T-cell (primary cell): ENCODE results near the gene C1orf105. TPM values are rescaled to one million over a fixed set of nuclear protein-coding genes. Genes with fewer than 3 reads are reported as not detected.
A peak's percentile ranks its signal among the peaks of the same experiment; 100 is the strongest.

Experiments used
- ATAC-seq, 4 experiments: fragments of 200-7000 bp in 3 of 4; fragments of 150-1000 bp in 1 of 4; cut with Tn5 transposase; replicated peaks in 1 of 4; 1 replicate in 3 of 4; 2 replicates in 1 of 4; pipeline ENCODE4 v1.10.0; 2021; ENCODE audit warnings: moderate library complexity in 3 of 4, mild to moderate bottlenecking in 2 of 4, moderate number of reproducible peaks in 1 of 4
- CTCF ChIA-PET, 2 donors: fragments of 300-600 bp; sonication (Branson Sonifier 250); formaldehyde crosslinking; loops; one replicate each; lab custom pipeline; 2022; ENCODE audit warnings: antibody characterized with exemption in 2 of 2; lab: Charles Lee
- POLR2A ChIA-PET, 2 donors: fragments of 300-600 bp; sonication (Branson Sonifier 250); formaldehyde crosslinking; loops; one replicate each; lab custom pipeline; 2022; ENCODE audit warnings: antibody characterized with exemption in 2 of 2; lab: Charles Lee
- DNase-seq, 35 experiments: peaks; one replicate each; pipeline versions ENCODE4 v3.0.0 to v3.0.0-alpha.2; 2013 to 2023
- H3K27ac ChIP-seq: one replicate; pipeline ENCODE4 v1.5.1; 2013; ENCODE audit warnings: low read length
- H3K27me3 ChIP-seq, 2 experiments: replicated peaks in 1 of 2; 1 replicate in 1 of 2; 2 replicates in 1 of 2; pipeline versions ENCODE4 v1.6.1 to v1.7.0; 2013; ENCODE audit warnings: low read length in 1 of 2, mixed read lengths in 1 of 2; ENCODE audit not compliant: control insufficient read depth in 2 of 2, insufficient read depth in 2 of 2; ENCODE audit errors: extremely low read depth in 1 of 2
- H3K36me3 ChIP-seq, 2 donors: 1 replicate in 1 of 2; 2 replicates in 1 of 2; pipeline versions ENCODE4 v1.6.1 to v1.7.0; 2013; ENCODE audit warnings: low read length in 1 of 2; ENCODE audit not compliant: control insufficient read depth in 2 of 2, insufficient read depth in 1 of 2; ENCODE audit errors: extremely low read depth in 1 of 2
- H3K4me1 ChIP-seq, 2 experiments: 1 replicate in 1 of 2; 2 replicates in 1 of 2; pipeline versions ENCODE4 v1.6.1 to v1.7.0; 2013; ENCODE audit warnings: low read length in 2 of 2, mixed read lengths in 1 of 2; ENCODE audit not compliant: insufficient read depth in 2 of 2, control insufficient read depth in 1 of 2; ENCODE audit errors: extremely low read depth in 1 of 2
- H3K4me3 ChIP-seq, 2 donors: 1 replicate in 1 of 2; 2 replicates in 1 of 2; pipeline versions ENCODE4 v1.5.1 to v1.7.0; 2013; ENCODE audit warnings: mild to moderate bottlenecking in 2 of 2, low read length in 1 of 2, moderate library complexity in 1 of 2; ENCODE audit not compliant: control insufficient read depth in 1 of 2; ENCODE audit errors: extremely low read depth in 1 of 2
- H3K9me3 ChIP-seq: 2 replicates; pipeline ENCODE4 v1.7.0; 2013
- H3K27ac Mint-ChIP-seq, 2 donors: one replicate each; pipeline ENCODE4 v1.8.0; 2020 to 2021; ENCODE audit warnings: mild to moderate bottlenecking in 2 of 2, mixed read lengths in 2 of 2
- H3K27me3 Mint-ChIP-seq, 2 donors: one replicate each; pipeline ENCODE4 v1.8.0; 2021 to 2022; ENCODE audit warnings: mixed read lengths in 2 of 2
- H3K36me3 Mint-ChIP-seq: one replicate; pipeline ENCODE4 v1.8.0; 2021; ENCODE audit warnings: mixed read lengths
- H3K4me1 Mint-ChIP-seq, 3 donors: one replicate each; pipeline ENCODE4 v1.8.0; 2020 to 2022; ENCODE audit warnings: mixed read lengths in 3 of 3, mild to moderate bottlenecking in 1 of 3
- H3K4me3 Mint-ChIP-seq, 3 donors: one replicate each; pipeline ENCODE4 v1.8.0; 2020 to 2022; ENCODE audit warnings: mild to moderate bottlenecking in 3 of 3, mixed read lengths in 3 of 3, moderate library complexity in 3 of 3
- H3K9me3 Mint-ChIP-seq, 3 donors: one replicate each; pipeline ENCODE4 v1.8.0; 2020 to 2022; ENCODE audit warnings: mixed read lengths in 3 of 3
- WGBS: methylation state at CpG from one replicate; pipeline ENCODE4 v1.1.5; 2013; ENCODE audit warnings: missing lambda C conversion rate; ENCODE audit not compliant: insufficient coverage; 5-methylcytosine and 5-hydroxymethylcytosine counted together
- total RNA-seq, 35 experiments: library from RNA in 6 of 35; stranded (reverse) in 6 of 35; fragments of 120-200 nt in 1 of 35; gene quantifications; one replicate each; pipeline versions ENCODE4 v1.2.1 to v1.2.4 and lab custom pipeline; 2013 to 2026

C1orf105 gene
- total RNA-seq, 5 donors from 2014 or later (not counting 1 experiment from before 2014, with no cell fraction given): not detected

- DNase-seq (no peak), ATAC-seq (no peak)
- Mint-ChIP-seq H3K4me1 (peaks cover 7 to 16% (median 14%) of the 10 kb centered on the region in 3 donors), H3K27me3 (peaks cover 2 to 10% of the 10 kb centered on the region in 2 donors), H3K36me3 (no peaks in the 10 kb centered on the region), H3K4me3 (no peak overlapping the region), H3K27ac (no peak overlapping the region), H3K9me3 (no peaks in the 10 kb centered on the region)
- ChIA-PET POLR2A (no interaction called here), CTCF (interaction anchor here (0.7 kb wide), 4 partner anchors 9 to 225 kb away, joined by 3 to 5 read pairs (median 4); no protein-coding TSS in a partner anchor)
- no CpG with 5 or more reads among the region's 1 CpG for WGBS
- peaks cover 0 to 9% of the 10 kb centered on the region in 2 experiments for H3K4me1 ChIP-seq
- no peaks in the 10 kb centered on the region for H3K27me3 ChIP-seq
- no peak overlapping the region for H3K4me3 ChIP-seq
- H3K9me3 ChIP-seq: no peaks in the 10 kb centered on the region
- no peaks in the 10 kb centered on the region for H3K36me3 ChIP-seq
- no peak overlapping the region for H3K27ac ChIP-seq
Measured at GRCh38 chr1:172482044-172482443, 61.6 kb downstream of the C1orf105 start.

- Histone ChIP-seq H3K27ac (no peak overlapping the region), H3K9me3 (no peaks in the 10 kb centered on the region), H3K36me3 (no peaks in the 10 kb centered on the region), H3K4me1 (peaks cover 0 to 11% of the 10 kb centered on the region in 2 experiments), H3K4me3 (no peak overlapping the region), H3K27me3 (no peaks in the 10 kb centered on the region)
- CTCF ChIA-PET: no interaction called here
- no peaks in the 10 kb centered on the region for H3K36me3 Mint-ChIP-seq
- POLR2A ChIA-PET: interaction anchor here in 1 of 2 donors (0.7 kb wide), 1 partner anchor 1235 kb away, joined by 4 read pairs; no protein-coding TSS in a partner anchor
- H3K27ac Mint-ChIP-seq: no peak overlapping the region
- no peak overlapping the region for H3K4me3 Mint-ChIP-seq
- no peak for DNase-seq
- ATAC-seq: no peak
- peaks cover 2 to 7% of the 10 kb centered on the region in 2 donors for H3K27me3 Mint-ChIP-seq
- no peaks in the 10 kb centered on the region for H3K9me3 Mint-ChIP-seq
- peaks cover 16 to 26% (median 23%) of the 10 kb centered on the region in 3 donors for H3K4me1 Mint-ChIP-seq
Measured at GRCh38 chr1:172483448-172483847, 63.0 kb downstream of the C1orf105 start.

- peak in 1 of 4 experiments; percentile 36 for ATAC-seq
- no peaks in the 10 kb centered on the region for H3K36me3 Mint-ChIP-seq
- no peak overlapping the region for H3K27ac Mint-ChIP-seq
- Histone ChIP-seq H3K9me3 (no peaks in the 10 kb centered on the region), H3K27me3 (no peaks in the 10 kb centered on the region), H3K27ac (no peak overlapping the region), H3K36me3 (no peaks in the 10 kb centered on the region), H3K4me1 (peaks cover 0 to 11% of the 10 kb centered on the region in 2 experiments), H3K4me3 (no peak overlapping the region)
- POLR2A ChIA-PET: no interaction called here
- no peak overlapping the region for H3K4me3 Mint-ChIP-seq
- CTCF ChIA-PET: interaction anchor here in 1 of 2 donors (0.6 kb wide), 1 partner anchor 361 kb away, joined by 7 read pairs; no protein-coding TSS in a partner anchor
- H3K9me3 Mint-ChIP-seq: no peaks in the 10 kb centered on the region
- DNase-seq: no peak
- H3K27me3 Mint-ChIP-seq: peaks cover 2 to 12% of the 10 kb centered on the region in 2 donors
- peaks cover 16 to 26% (median 23%) of the 10 kb centered on the region in 3 donors for H3K4me1 Mint-ChIP-seq
Measured at GRCh38 chr1:172484252-172484651, 63.8 kb downstream of the C1orf105 start.

- Histone ChIP-seq H3K27ac (no peak overlapping the region), H3K4me1 (peaks cover 0 to 6% of the 10 kb centered on the region in 2 experiments), H3K27me3 (no peaks in the 10 kb centered on the region), H3K9me3 (no peaks in the 10 kb centered on the region), H3K36me3 (no peaks in the 10 kb centered on the region), H3K4me3 (no peak overlapping the region)
- peaks cover 10 to 18% (median 16%) of the 10 kb centered on the region in 3 donors for H3K4me1 Mint-ChIP-seq
- WGBS: 0% methylated on average over 1 of the region's 5 CpGs
- DNase-seq (no peak), ATAC-seq (no peak)
- H3K27ac Mint-ChIP-seq: no peak overlapping the region
- ChIA-PET CTCF (no interaction called here), POLR2A (no interaction called here)
- H3K27me3 Mint-ChIP-seq: peaks cover 0 to 8% of the 10 kb centered on the region in 2 donors
- no peaks in the 10 kb centered on the region for H3K9me3 Mint-ChIP-seq
- no peaks in the 10 kb centered on the region for H3K36me3 Mint-ChIP-seq
- H3K4me3 Mint-ChIP-seq: no peak overlapping the region
Measured at GRCh38 chr1:172485626-172486025, 65.1 kb downstream of the C1orf105 start.

- H3K36me3 ChIP-seq: no peaks in the 10 kb centered on the region
- DNase-seq: no peak
- H3K27me3 Mint-ChIP-seq: peaks cover 3 to 12% of the 10 kb centered on the region in 2 donors
Measured at GRCh38 chr1:172486805-172487454, 66.4 kb downstream of the C1orf105 start.

GRCh38 chr1:172487550-172487949 is 67.1 kb downstream of the C1orf105 start:
- Histone ChIP-seq H3K9me3 (no peaks in the 10 kb centered on the region), H3K36me3 (no peaks in the 10 kb centered on the region), H3K4me1 (peaks cover 0 to 3% of the 10 kb centered on the region in 2 experiments), H3K27ac (no peak overlapping the region), H3K27me3 (no peaks in the 10 kb centered on the region), H3K4me3 (no peak overlapping the region)
- no peak overlapping the region for H3K27ac Mint-ChIP-seq
- WGBS: 0% methylated on average over 2 of the region's 4 CpGs
- H3K4me3 Mint-ChIP-seq: no peak overlapping the region
- peaks cover 3 to 12% of the 10 kb centered on the region in 2 donors for H3K27me3 Mint-ChIP-seq
- no peaks in the 10 kb centered on the region for H3K36me3 Mint-ChIP-seq
- DNase-seq: peak in 1 of 35 experiments; percentile 8
- ATAC-seq: peak in 2 of 4 experiments; percentile 41 to 48
- ChIA-PET CTCF (no interaction called here), POLR2A (no interaction called here)
- H3K4me1 Mint-ChIP-seq: peaks cover 10 to 16% (median 16%) of the 10 kb centered on the region in 3 donors
- no peaks in the 10 kb centered on the region for H3K9me3 Mint-ChIP-seq

More at GRCh38 chr1:172486805-172487454, 66.4 kb downstream of the C1orf105 start:
- Mint-ChIP-seq H3K9me3 (no peaks in the 10 kb centered on the region), H3K36me3 (no peaks in the 10 kb centered on the region), H3K4me3 (no peak overlapping the region), H3K27ac (no peak overlapping the region), H3K4me1 (peaks cover 10 to 16% (median 16%) of the 10 kb centered on the region in 3 donors)
- ATAC-seq: no peak
- no peak overlapping the region for H3K27ac ChIP-seq
- no CpG with 5 or more reads among the region's 3 CpGs for WGBS
- H3K4me3 ChIP-seq: no peak overlapping the region
- no peaks in the 10 kb centered on the region for H3K9me3 ChIP-seq
- peaks cover 0 to 3% of the 10 kb centered on the region in 2 experiments for H3K4me1 ChIP-seq
- ChIA-PET POLR2A (no interaction called here), CTCF (interaction anchor here in 1 of 2 donors (0.8 kb wide), 1 partner anchor 37 kb away, joined by 3 read pairs; no protein-coding TSS in a partner anchor)
- no peaks in the 10 kb centered on the region for H3K27me3 ChIP-seq
